Activated CD4-positive, alpha-beta T cell treated with anti-CD3 and anti-CD28 coated beads, Interleukin-2, amount 50 U/mL, for 48 hours (primary cell): ENCODE data around the gene YWHAE.
A peak's percentile ranks its signal among the peaks of the same experiment; 100 is the strongest.
"Not testable (repeated sequence)": the region's sequence is repeated elsewhere in the genome, so short reads cannot be mapped to it uniquely, and the experiment has no call there.

Experiments used
- DNase-seq, 2 experiments: peaks; one replicate each; pipeline ENCODE4 v3.0.0-alpha.2; 2020

Gene YWHAE

GRCh38 chr17:1373707-1374237 is 26.2 kb downstream of the YWHAE start:
- no peak for DNase-seq

GRCh38 chr17:1372618-1373017 is 27.4 kb downstream of the YWHAE start:
- DNase-seq = no peak

GRCh38 chr17:1371893-1372590 is 28.0 kb downstream of the YWHAE start:
- no peak for DNase-seq

- DNase-seq = no peak
Measured at GRCh38 chr17:1368588-1368987, 31.4 kb downstream of the YWHAE start.

GRCh38 chr17:1367351-1367745 is 32.7 kb downstream of the YWHAE start:
- no peak for DNase-seq

DNA sequence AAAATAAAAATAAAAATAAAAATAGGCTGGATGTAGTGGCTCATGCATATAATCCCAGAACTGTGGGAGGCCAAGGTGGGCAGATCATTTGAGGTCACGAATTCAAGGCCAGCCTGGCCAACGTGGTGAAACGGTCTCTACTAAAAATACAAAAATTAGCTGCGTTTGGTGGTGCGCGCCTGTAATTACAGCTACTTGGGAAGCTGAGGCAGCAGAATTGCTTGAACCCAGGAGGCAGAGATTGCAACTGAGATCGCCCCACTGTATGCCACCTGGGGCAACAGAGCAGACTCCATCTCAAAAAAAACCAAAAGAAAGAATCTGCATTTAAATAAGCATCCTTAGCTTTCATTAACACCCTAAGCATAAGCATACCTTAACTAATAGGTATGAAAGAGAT is 33.8 kb downstream of the YWHAE start:
- DNase-seq = no peak

DNA sequence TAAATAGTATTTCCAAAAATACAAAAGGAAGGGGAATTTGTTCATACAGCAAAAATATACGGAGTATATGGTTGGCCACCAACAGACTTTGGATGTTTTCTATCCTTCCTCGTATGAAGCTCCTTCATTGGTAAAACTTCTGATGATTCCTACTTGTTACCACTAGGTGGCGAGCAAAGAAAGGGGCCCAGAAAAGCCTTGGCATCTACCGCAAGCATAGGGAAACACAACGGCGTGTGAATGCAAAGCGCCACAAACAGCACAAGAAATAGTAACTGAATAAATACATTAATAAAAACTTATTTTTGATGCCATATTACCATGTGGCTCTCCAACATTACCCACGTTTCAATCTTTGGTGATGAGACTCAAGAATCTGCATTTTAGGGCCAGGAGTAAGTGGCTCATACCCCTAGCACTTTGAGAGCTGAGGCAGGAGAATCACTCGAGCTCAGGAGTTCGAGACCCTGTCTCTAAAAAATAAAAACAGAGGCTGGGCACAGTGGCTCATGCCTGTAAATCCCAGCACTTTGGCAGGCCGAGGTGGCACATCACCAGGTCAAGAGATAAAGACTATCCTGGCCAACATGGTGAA is 34.5 kb downstream of the YWHAE start:
- DNase-seq = peak; percentile 47 to 48

GRCh38 chr17:1362964-1363363 is 37.1 kb downstream of the YWHAE start:
- DNase-seq = no peak

DNA sequence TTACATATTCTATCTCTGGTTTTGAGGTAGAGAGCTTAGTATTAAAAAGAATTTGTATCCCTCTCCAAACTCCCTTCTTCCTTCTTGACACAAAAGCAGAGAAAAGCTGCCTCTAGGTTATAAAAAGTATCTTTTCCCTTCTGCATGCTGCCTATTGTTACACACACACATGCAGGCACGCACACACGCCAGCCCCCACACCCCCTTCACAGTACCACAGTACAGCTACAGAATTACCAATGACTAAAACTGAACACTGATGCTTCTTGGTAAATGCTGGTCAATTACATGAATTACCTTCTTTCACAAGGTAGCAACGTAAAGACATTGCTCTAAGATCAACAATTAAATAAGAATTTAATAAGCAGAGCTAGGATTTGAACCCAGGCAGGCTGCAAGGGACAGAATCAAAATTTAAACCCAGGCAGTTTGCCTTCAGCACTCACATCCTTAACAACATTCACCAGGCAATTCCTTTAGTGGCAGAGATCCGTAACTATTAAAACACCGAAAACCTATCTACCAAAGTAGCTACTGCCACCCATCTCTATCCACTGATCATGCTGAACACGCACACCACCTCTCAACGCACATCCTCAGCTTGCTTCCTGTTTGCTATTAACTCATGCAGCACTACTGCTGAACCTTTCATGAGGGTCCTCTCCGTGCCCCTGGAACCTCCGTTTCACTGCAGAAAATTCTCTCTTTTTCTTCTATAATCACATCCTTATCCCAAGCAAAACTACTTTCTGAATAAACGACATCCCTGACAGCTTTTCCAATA is 37.8 kb downstream of the YWHAE start:
- DNase-seq = peak; percentile 34 to 52

DNA sequence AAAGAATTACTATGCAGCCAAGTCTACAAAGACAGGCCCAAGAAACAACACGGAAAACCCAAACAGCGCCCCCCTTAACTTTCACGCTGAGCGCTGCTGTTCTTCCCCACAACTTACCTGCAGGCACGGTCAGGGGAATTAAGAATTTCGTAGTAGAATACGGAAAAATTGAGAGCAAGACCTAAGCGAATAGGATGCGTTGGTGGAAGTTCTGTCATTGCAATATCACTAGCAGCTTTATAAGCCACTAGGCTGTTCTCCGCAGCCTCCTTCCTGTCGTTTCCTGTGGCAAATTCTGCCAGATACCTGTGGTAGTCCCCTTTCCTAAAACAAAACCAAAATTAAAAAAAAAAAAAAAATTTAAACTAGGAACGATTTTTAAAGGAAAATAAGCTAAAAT is 39.0 kb downstream of the YWHAE start:
- no peak for DNase-seq

DNA sequence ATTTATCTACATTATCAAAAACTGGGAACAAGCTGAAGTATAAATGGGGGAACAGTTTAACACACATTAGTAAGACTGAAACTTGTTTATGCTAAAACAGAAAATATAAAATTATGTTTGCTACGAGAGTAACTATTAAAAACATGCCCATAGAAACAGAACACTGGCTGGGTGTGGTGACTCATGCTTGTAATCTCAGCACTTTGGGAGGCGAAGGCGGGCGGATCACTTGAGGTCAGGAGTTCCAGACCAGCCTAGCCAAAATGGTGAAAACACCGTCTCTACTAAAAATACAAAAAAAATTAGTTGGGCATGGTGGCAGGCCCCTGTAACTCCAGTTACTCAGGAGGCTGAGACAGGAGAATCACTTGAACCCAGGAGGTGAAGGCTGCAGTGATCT is 39.7 kb downstream of the YWHAE start:
- DNase-seq = peak; percentile 39 to 61

DNA sequence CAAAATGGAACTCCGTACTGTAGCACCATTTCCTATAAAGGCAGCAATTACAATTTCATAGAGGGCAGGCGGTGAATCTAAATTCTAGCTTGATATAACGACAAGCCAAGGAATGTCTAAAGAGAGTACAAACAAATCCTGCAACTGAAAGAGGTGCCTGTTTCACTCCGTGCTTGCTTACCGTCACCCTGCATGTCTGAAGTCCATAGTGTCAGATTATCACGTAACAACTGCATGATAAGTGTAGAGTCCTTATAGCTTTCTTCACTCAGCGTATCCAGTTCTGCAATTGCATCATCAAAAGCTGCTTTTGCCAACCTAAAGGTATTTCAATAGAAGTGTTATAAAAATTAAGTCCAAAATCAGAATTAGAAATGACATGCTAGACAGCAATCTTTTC is 46.0 kb downstream of the YWHAE start:
- no peak for DNase-seq

- DNase-seq = not testable (repeated sequence)
Measured at GRCh38 chr17:1352530-1352929, 47.5 kb downstream of the YWHAE start.

DNA sequence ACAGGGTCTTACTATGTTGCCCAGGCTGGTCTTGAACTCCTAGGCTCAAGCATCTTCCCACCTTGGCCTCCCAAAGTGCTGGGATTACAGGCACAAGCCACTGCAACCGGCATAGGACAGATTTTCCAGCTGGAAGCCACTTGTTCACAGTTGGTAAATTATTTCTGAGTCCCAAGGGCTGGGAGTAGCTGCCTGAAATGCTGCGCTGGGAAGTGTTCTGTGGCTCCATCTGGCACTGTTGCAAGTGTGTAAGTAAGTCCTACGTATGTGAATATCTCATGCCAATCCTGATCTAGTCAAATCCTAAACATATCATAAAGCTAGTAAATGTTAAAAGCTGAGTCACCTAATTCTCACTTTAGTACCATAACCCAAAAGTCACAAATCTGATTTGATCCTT is 48.1 kb downstream of the YWHAE start:
- no peak for DNase-seq

DNA sequence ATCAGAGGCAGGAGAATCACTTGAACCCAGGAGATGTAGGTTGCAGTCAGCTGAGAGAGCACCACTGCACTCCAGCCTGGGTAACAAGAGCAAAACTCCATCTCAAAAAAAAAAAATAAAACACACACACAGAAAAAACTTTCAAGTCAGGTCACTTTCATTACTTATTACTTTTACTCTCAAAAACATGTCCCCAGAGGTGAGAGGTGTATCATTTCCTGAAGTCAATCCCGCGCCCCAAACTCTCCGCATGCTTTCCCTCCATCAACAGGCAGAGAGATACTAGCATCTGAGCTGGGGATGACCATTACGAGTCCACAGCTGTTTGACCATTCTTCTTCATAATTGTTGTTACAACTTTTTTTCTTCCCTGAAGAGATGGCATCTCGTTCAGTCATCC is 48.7 kb downstream of the YWHAE start:
- no peak for DNase-seq

DNA sequence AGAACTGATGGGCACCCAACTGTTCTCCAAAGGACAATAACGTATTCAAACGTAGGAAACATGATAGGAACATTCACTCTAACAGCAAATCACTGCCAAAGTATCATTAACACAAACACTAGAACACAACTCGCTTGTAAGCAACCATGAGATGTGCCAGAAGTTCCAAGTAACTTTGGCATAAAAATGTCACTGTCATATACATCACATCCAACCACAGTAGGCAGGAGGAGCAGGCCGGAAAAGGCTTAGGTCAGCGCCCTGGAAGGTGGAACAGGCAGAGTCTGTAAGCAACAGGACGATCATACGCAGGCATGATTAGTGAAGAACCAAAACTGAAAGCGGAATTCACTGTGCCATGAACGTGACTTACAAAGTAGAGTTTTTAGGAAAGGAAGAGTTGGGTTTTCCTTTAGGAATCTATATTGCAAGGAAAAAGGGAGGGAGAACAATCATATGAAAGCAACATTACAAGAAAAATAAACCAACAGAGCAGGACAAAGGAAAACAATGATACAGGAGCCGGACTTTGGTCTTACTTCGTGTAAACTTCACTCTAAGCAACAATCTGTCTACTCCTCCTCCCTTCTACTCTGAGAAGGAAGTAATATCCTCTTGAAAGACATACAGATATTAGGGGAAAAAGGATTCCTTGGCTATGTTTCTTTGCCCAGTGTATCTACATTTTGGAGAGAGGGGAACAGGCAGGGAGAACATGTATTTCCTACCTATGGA is 52.3 kb downstream of the YWHAE start:
- peak in 1 of 2 experiments; percentile 46 for DNase-seq

- DNase-seq = no peak
Measured at GRCh38 chr17:1344521-1344920, 55.5 kb downstream of the YWHAE start.

- DNase-seq = no peak
Measured at GRCh38 chr17:1343554-1343953, 56.5 kb downstream of the YWHAE start.

- DNase-seq = no peak
Measured at GRCh38 chr17:1340371-1340770, 59.7 kb downstream of the YWHAE start.

GRCh38 chr17:1331708-1332107 is 68.3 kb downstream of the YWHAE start:
- DNase-seq = no peak

DNA sequence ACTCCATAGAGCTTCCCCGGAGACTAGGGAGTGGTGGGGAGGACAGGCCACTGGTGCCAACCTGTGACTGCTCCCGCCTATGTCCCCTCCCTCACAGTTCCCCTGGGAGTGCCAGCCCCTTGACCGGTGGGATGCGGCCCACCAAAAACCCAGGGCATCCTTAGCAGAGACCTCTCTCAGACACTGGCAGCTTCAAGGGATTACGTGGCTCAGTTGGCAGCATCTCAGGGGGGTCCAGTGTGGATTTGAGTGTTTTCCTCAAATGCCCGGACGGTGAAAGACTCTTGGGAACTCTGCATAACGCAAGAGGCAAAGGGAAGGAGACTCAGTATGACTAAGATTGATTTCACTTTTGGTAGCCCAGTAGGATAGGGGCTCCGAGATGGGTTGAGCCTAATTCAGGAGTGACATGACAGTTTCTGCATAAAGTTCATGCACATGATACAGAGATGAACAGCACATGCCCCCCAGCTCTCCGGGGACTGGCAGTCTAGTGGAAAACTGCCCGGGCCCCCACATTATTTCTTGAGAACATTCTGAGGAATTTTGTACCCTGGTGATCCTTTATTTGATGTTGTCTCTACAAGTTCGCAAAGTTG is 70.2 kb downstream of the YWHAE start:
- DNase-seq = no peak

DNA sequence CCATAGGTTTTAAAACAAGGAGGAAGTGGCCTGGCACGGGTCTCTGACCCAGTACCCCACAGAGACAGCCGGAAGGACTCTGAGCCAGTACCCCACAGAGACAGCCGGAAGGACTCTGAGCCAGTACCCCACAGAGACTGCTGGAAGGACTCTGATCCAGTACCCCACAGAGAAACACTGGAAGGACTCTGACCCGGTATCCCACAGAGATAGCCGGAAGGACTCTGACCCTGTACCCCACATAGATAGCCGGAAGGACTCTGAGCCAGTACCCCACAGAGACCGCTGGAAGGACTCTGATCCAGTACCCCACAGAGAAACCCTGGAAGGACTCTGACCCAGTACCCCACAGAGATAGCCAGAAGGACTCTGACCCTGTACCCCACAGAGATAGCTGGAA is 71.6 kb downstream of the YWHAE start:
- no peak for DNase-seq

GRCh38 chr17:1325766-1326165 is 74.3 kb downstream of the YWHAE start:
- no peak for DNase-seq
